Measurements from ENCODE around the gene GRIN1.

The GRIN1 gene

DNA sequence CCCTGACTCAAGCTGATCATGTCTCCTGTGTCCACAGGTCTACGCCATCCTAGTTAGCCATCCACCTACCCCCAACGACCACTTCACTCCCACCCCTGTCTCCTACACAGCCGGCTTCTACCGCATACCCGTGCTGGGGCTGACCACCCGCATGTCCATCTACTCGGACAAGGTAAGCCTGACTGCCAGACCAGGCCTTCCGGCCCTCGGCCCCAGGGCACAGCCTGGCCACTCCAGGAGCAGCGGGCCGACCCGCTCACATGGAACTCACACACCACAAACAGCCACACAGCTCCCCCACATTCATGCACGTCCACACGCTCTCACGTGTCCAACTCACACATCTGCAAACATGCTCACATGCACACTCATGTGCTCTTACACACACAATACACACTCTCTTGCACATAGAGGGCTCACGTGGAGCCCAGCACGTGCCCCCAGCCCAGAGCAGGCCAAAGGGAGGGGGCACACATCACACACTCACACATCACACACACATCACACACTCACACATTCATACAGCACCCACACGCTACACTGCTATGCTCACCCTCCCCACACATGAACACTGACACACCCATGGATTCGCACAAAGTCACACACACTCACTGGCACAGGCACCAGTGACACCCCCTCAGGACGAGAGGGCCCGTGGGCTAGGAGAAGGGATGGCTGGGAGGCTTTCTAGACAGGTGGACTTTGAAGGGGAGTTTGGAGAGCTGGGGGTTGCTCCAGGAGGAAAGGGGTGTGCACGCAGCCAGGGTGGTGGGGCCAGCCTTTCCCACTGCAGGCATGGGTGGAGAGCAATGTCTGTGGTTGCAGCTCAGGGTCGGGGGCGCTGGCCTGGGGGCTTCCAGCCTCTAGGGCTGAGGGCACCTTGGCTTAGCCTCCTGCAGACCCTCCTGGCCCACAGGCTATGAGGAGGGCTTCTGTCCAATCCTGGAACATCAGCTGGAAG lies 3.3 kb downstream of the GRIN1 start:
- H3K27ac ChIP-seq: no peak overlapping the region
- H3K4me3 ChIP-seq: no peak overlapping the region

DNA sequence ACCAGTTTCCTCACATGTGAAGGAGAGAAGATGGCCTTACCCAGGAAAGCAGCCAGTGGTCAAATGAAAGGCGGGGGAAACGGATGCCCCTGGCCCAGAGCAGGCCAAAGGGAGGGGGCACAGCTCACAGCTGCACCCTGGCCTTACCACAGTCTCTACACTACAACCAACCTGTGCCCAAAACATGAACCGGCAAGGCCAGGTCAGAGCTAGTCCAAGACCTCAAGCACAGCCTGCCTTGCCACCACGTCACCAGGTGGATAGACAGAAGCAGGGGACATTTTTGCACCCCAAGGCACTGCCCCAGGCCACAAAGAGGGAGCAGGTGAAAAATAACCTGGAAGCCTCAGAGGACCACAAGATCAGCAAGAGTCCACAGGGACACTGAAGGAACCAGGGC lies 4.5 kb downstream of the GRIN1 start:
- no peak overlapping the region for H3K27ac ChIP-seq
- no peak overlapping the region for H3K4me3 ChIP-seq

DNA sequence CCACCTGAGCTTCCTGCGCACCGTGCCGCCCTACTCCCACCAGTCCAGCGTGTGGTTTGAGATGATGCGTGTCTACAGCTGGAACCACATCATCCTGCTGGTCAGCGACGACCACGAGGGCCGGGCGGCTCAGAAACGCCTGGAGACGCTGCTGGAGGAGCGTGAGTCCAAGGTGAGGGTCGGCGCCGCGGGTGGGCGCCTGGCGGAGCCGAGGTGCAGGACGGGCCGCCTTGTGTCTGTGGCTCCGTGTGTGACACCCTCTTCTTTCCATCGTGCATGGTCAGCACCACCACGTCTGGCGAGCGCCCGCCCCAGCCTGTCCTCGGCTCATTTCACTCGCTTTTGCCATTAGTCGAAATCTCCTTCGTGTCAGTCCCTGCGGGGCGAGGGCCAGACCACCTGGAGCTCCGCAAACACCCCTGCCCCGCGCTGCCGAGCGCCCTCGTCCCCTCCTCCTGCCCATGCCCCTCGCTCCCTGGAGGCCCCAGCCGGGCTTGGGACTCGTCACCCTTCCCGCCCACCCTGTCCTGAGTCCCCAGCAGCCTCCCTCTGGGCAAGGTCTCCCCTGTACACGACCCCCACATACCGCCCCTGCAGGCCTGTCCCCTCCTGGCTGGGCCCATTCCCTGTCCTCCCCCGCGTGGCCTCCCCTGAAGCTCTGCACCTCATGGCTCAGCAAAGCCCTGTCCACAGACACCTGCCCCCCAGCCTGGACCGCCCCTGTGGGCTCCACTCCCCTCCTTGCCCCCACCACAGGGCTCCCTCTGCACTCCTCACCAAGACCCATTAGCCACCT lies 7.0 kb downstream of the GRIN1 start:
- H3K4me3 ChIP-seq: no peak overlapping the region
- no peak overlapping the region for H3K27ac ChIP-seq

DNA sequence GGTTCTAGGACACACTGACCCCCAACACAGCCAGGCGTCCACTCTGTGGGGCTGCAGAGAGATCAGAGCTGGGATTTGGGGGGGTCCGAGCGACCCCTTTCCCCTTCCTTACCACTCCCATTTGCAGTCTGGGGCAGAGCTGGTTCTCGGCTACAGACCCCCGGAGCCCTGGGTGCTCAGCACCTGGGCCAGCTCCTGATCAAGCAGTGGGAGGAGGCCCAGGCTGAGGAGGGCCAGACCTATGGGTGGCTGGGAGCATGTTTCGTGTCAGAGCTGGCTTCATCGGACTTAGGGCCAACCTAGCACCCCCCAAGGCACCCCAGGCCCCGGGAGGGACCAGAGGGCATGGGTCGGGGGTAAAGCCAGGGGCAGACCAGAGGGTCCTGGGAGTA lies 7.6 kb downstream of the GRIN1 start:
- Histone ChIP-seq H3K4me3 (no peak overlapping the region), H3K27ac (no peak overlapping the region)

DNA sequence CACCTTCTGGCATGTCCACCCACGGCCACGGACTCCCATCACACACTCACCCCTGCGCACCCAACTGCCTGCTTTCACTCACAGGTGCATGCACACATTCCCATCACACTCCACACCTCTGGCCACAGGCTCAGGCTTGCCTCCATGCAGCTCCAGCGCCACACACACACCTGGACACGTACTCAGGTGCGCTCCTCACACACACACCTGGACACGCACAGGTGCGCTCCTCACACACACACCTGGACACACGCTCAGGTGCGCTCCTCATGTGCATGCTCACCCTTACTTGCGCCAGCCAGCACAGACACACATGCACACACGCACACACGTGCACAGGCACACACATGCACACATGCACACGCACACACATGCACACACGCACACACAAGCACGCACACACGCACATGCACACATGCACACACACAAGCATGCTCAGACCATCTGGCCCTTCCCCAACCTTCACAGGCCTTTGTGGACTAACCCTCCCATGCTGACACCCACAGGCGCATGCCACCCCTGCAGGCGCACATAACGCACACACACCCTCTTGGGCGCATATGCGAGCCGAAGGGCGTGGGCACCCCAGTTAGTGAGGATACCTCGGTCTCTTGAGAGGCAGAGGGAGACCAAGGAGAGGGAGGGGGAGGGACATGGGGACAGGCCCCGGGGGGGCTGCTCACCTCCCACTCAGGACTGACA lies 8.3 kb downstream of the GRIN1 start:
- Histone ChIP-seq H3K27ac (no peak overlapping the region), H3K4me3 (no peak overlapping the region)

DNA sequence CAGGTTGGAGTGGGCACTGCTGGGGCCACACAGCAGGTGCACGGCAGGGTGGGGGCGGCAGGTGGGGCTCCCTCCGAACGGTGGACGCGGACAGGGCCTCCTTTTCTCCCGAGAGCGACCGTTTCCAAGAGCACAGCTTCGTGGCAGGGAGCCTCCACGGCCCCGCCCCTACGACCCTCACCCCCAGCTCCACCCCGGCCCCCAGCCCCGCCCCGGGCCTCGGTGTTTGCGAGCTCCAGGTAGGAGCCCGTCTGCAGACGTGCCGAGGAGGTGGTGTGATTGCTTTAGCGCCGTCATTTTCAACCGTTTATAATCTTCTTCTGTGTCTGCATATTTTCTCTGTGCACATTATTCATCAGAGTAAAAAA lies 8.8 kb downstream of the GRIN1 start:
- no peak overlapping the region for H3K27ac ChIP-seq

DNA sequence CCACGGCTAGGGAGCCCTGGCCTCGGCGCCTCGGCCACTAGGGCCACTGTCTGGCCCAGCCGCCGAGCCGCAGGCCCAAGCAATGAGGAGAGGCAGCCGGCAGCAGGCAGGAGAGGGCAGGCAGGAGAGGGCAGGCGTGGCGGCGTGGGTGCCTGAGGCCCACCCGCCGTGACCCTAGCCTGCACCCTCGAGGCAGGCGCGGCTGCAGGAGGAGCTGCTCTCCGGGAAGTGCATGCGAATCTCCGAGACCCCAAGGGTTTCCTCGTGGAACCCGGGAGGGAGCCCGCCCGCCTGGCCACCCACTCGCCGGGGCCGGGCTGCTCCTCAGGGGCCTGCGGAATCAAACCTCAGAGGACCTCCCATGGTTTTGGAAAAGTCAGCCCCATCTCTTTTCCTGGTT lies 9.3 kb downstream of the GRIN1 start:
- Histone ChIP-seq H3K27ac (no peak overlapping the region), H3K4me3 (no peak overlapping the region)

More for the DNA sequence above, 8.8 kb downstream of the GRIN1 start:
- no peak overlapping the region for H3K4me3 ChIP-seq

DNA sequence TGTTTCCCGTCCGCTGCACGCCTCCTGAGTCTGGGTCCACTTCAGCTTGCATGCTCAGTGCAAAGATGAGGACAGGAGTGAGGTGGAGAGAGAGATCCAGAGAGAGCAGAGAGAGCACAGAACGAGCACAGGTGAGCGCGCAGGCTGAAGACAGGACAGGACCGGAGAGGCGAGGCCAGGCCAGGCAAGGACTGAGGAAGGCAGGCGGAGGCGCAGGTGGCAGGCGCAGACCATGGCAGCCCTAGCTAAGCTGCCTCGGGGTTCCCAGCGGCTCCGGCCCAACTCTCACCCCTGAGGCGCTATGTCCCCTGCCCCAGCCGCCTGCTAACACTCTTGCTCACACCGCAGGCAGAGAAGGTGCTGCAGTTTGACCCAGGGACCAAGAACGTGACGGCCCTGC lies 9.7 kb downstream of the GRIN1 start:
- Histone ChIP-seq H3K4me3 (no peak overlapping the region), H3K27ac (no peak overlapping the region)

DNA sequence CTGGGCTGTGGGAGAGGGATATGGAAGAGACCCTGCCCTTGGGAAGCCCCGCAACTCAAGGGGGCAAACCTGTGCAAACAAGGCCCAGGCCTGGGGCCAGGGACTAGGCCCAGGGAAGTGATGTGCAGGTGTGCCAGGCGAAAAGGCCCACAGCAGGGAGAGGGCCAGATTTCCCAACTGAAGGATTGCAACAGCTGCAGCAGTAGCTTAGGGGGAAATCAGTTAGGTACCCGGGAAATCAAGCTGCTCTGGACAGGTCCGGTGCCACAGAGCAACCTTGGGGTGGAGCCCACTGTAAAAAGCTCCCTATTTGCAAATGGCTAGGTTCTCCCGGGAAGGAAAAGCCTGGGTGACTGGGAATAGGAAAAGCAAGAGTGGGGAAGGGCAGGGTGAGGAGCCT lies 10.4 kb downstream of the GRIN1 start:
- H3K27ac ChIP-seq: no peak overlapping the region
- H3K4me3 ChIP-seq: no peak overlapping the region

DNA sequence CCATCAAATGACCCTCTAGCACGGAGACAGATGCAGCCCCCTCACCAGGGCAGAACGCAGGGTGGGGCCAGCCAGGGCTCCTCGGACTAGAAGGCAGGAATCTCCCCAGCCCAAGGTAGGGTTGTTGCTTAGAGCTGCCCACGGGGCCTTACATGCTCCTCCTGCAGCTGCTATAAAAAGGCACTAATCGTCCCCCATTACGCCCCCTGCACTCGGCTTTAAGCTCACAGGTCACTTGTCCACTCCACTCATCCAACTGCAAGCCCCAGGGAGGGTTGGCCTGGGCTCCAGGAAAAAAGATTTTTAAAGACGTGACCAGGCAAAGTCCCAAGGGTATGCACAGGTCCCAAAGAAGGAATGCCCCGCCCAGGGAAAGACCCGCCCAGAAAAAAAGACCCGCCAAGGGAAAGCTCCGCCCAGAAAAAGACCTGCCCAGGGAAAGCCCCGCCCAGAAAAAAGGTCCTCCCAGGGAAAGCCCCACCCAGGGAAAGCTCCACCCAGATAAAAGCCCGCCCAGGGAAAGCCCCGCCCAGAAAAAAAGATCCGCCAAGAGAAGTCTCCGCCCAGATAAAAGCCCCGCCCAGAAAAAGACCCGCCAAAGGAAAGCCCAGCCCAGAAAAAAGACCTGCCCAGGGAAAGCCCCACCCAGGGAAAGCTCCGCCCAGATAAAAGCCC lies 11.1 kb downstream of the GRIN1 start:
- H3K27ac ChIP-seq: no peak overlapping the region
- no peak overlapping the region for H3K4me3 ChIP-seq

DNA sequence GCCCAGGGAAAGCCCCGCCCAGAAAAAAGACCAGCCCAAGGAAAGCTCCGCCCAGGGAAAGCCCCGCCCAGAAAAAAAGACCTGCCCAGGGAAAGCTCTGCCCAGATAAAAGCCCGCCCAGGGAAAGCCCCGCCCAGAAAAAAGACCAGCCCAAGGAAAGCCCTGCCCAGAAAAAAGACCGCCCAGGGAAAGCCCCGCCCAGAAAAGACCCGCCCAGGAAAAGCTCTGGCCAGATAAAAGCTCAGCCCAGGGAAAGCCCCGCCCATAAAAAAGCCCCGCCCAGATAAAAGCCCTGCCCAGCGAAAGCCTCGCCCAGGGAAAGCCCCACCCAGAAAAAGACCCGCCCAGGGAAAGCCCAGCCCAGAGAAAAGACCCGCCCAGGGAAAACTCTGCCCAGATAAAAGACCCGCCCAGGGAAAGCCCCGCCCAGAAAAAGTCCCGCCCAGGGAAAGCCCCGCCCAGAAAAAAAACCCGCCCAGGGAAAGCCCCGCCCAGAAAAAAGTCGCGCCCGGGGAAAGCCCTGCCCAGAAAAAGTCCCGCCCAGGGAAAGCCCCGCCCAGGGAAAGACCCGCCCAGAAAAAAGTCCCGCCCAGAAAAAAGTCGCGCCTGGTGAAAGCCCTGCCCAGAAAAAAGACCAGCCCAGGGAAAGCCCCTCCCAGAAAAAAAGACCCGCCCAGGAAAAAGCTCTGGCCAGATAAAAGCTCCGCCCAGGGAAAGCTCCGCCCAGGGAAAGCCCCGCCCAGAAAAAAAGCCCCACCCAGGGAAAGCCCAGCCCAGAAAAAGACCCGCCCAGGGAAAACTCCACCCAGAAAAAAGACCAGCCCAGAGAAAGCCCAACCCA lies 11.9 kb downstream of the GRIN1 start:
- H3K27ac ChIP-seq: no peak overlapping the region
- H3K4me3 ChIP-seq: no peak overlapping the region

DNA sequence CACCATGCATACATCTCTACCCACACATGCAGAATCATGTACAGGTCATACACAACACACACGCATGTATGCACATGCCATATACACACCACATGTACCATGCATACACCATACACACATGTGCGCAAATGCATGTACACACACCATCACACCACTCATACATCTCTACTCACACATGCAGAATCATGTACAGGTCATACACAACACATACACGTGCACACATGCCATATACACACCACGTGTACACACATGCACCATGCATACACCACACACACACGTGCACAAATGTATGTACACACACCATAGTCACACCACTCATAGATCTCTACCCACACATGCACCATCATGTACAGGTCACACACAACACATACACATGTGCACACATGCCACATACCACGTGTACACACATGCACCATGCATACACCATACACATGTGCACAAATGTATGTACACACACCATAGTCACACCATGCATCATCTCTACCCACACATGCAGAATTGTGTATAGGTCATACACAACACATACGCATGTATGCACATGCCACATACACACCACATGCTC lies 14.0 kb downstream of the GRIN1 start:
- H3K4me3 ChIP-seq: no peak overlapping the region
- no peak overlapping the region for H3K27ac ChIP-seq

DNA sequence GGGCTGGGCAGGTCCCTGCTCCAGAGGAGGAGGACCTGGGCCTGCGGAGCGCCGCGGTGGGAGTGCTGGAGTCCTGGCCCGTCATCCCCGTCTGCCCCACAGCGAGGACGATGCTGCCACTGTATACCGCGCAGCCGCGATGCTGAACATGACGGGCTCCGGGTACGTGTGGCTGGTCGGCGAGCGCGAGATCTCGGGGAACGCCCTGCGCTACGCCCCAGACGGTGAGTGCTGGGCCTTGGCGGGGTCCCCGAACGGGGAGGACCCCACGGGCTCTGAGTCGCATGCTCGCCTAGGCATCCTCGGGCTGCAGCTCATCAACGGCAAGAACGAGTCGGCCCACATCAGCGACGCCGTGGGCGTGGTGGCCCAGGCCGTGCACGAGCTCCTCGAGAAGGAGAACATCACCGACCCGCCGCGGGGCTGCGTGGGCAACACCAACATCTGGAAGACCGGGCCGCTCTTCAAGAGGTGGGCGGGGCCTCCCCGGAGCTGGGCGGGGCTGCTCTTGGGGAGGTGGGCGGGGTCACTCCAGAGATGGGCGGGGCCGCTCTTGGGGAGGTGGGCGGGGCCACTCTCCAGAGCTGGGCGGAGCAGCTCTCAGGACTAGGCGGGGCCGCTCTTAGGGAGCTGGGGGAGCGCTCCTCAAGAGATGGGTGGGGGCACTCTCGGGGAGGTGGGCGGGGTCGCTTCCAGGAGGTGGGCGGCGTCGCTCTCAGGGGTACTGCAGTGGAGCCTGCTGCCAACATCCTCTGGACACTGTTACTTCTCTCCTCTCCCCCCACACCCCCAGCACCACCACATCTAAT lies 17.8 kb downstream of the GRIN1 start:
- H3K27ac ChIP-seq: no peak overlapping the region
- H3K4me3 ChIP-seq: peak overlapping the region in 3 of 7 experiments; percentile 2 to 23 (median 18)

DNA sequence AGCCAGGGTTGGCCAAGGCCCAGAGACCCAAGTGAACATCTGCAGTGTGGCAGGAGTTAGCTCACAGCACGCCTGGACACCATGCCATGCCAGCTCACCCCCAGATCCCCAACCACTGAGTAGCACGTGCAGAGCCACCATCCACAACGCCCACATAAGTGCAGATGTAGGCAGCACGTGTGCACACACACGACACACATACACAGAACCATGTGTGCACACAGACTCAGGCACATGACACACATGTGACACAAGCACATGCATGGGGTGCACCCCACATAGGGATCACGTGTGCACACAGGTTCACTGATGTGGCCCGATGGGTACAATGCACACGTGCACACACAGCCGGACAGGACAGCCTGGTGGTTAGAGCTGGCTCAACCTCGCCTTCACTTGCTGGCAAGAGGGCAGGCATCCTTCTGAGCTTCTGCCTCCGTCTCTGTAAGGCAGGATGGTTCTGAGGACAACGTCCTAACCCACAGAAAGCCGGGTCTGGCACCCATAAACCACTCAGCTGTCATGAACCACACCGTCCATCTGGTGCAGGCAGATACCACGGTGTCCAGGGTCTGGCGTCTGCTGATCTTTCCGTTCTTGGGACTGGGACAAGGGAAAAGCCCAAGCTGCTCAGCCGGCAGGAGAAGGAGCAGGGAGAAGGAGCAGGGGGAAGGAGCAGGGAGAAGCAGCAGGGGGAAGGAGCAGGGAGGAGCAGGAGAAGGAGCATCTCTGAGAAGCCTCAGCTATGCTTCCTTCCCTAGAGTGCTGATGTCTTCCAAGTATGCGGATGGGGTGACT lies 18.9 kb downstream of the GRIN1 start:
- Histone ChIP-seq H3K27ac (no peak overlapping the region), H3K4me3 (no peak overlapping the region)

DNA sequence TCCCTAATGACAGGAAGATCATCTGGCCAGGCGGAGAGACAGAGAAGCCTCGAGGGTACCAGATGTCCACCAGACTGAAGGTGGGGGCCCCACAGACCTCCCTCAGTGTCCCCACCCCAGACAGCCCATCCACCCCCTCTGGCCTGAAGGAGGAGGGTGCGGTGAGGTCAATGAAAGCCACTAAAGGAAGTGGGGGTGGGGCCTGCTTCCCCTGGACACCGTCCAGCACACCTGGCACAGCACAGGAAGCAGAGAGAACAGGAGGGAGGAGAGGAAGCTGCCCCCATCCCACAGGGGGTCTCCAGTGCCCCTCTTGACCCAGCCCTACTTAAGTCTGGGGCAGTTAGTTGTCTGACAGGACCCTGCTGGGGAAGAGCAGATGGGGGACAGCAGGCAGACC lies 19.7 kb downstream of the GRIN1 start:
- Histone ChIP-seq H3K4me3 (no peak overlapping the region), H3K27ac (no peak overlapping the region)

DNA sequence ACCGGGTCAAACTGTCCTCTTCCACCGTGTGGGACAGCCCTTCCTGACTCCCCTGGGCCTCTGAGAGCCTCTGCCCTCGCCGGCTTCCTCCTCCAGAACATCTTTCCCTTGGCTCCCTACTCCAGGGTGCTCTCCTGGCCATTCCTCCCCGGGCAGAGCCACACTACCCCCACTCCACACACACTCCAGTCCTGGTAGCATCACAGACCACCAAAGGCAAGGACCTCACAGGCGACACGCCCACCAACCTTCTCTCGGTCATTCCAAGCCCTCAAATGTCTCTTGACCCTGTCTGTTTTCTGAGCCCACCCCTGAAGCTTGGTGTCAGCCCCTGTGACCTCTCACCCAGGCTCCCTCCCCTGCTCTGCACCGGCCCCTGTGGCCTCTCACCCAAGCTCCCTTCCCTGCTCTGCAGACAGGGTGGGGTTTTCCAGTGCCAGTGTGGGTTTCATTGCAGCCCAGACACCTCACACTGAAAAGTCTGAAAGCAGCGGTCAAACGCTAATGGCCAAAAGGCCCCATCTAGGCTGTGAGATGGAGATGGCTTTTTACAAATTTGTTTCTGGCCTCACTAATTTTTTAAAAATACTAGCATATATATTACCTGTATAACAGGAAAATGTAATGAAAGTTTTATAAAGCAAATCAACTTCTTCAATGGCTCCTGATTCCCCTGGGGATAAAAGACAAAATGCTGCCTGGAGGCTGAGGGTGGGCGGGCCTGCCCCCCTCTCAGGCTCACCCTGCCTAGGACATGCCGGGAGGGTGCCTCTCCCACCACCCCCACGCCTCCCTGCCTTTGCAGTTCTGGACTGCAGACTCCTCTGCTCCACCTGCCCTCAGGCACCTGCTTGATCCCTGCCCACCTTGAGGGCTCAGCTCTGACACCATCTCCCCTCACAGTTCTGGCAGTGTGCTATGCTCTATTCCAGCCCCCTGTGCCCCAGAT lies 20.4 kb downstream of the GRIN1 start:
- Histone ChIP-seq H3K4me3 (no peak overlapping the region), H3K27ac (no peak overlapping the region)

Data from skin epidermis (tissue), 12 donors.